ENCODE measurements around the gene MRS2.

Gene MRS2

GRCh38 chr6:24419526-24419925 lies 16.8 kb downstream of the MRS2 start:
- intact Hi-C loops (cut with DNase I), result no loop called here

GRCh38 chr6:24425091-24425490 lies 22.4 kb downstream of the MRS2 start:
- intact Hi-C loops (cut with DNase I), result no loop called here
- no peak for DNase-seq

More at GRCh38 chr6:24419526-24419925, 16.8 kb downstream of the MRS2 start:
- no peak for DNase-seq

GRCh38 chr6:24426729-24427446 lies 24.2 kb downstream of the MRS2 start:
- intact Hi-C loops (cut with DNase I), result no loop called here
- DNase-seq, result no peak

- intact Hi-C loops (cut with DNase I), result no loop called here
- no peak for DNase-seq
Measured at GRCh38 chr6:24428615-24429014, 25.9 kb downstream of the MRS2 start.

- intact Hi-C loops (cut with DNase I), result no loop called here
- DNase-seq, result no peak
Measured at GRCh38 chr6:24429146-24429545, 26.4 kb downstream of the MRS2 start.

- DNase-seq, result no peak
- intact Hi-C loops (cut with DNase I), result no loop called here
Measured at GRCh38 chr6:24430086-24430485, 27.4 kb downstream of the MRS2 start.

GRCh38 chr6:24431045-24431451 lies 28.3 kb downstream of the MRS2 start:
- peak in 7 of 42 donors; percentile 10 to 43 (median 20) for DNase-seq
- intact Hi-C loops (cut with DNase I), result no loop called here

- DNase-seq, result peak in 1 of 42 donors; percentile 36
- intact Hi-C loops (cut with DNase I), result no loop called here
Measured at GRCh38 chr6:24432611-24433010, 29.9 kb downstream of the MRS2 start.

GRCh38 chr6:24436979-24437378 lies 34.2 kb downstream of the MRS2 start:
- DNase-seq, result no peak
- intact Hi-C loops (cut with DNase I), result no loop called here

- intact Hi-C loops (cut with DNase I), result no loop called here
- DNase-seq, result no peak
Measured at GRCh38 chr6:24439858-24440539, 37.3 kb downstream of the MRS2 start.

- no peak for DNase-seq
- intact Hi-C loops (cut with DNase I), result no loop called here
Measured at GRCh38 chr6:24440897-24441598, 38.3 kb downstream of the MRS2 start.

GRCh38 chr6:24441599-24441904 lies 38.8 kb downstream of the MRS2 start:
- no peak for DNase-seq
- intact Hi-C loops (cut with DNase I), result no loop called here

- intact Hi-C loops (cut with DNase I), result no loop called here
- DNase-seq, result no peak
Measured at GRCh38 chr6:24444588-24444987, 41.9 kb downstream of the MRS2 start.

- intact Hi-C loops (cut with DNase I), result no loop called here
- no peak for DNase-seq
Measured at GRCh38 chr6:24445704-24446103, 43.0 kb downstream of the MRS2 start.

- no peak for DNase-seq
- intact Hi-C loops (cut with DNase I), result no loop called here
Measured at GRCh38 chr6:24446670-24447069, 43.9 kb downstream of the MRS2 start.

GRCh38 chr6:24448396-24448795 lies 45.7 kb downstream of the MRS2 start:
- no peak for DNase-seq
- intact Hi-C loops (cut with DNase I), result no loop called here

GRCh38 chr6:24448828-24449525 lies 46.2 kb downstream of the MRS2 start:
- no peak for DNase-seq
- intact Hi-C loops (cut with DNase I), result no loop called here

GRCh38 chr6:24451581-24452388 lies 49.0 kb downstream of the MRS2 start:
- no peak for DNase-seq
- intact Hi-C loops (cut with DNase I), result no loop called here

- intact Hi-C loops (cut with DNase I), result no loop called here
- DNase-seq, result no peak
Measured at GRCh38 chr6:24453921-24454320, 51.2 kb downstream of the MRS2 start.
